Measurements from ENCODE around the gene SSR3. TPM values are rescaled to one million over a fixed set of nuclear protein-coding genes. Genes with fewer than 3 reads are reported as not detected.
"Not testable (repeated sequence)": the region's sequence is repeated elsewhere in the genome, so short reads cannot be mapped to it uniquely, and the experiment has no call there.

The SSR3 gene
- total RNA-seq, 1 experiment from 2014 or later: 177 TPM

DNA sequence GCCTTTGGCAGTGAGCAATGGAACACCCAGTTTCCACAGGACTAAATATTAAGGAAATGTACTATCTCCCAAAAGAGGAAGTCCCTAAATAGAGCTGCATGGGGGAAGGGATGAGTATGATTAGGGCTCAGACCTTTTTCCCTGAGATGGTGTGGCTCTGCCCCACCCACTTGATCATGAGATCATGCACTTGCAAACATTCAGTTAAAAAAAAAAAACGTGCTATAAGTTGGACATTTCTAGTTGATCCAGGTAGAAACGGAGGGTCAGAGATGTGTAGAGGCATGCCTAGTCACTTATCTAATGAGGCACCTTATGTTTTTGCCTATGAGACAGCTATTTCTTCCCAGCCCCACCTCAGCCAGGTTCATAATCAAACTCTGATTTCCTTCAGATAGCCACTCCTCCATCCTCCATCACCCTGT is 24.5 kb upstream of the SSR3 start:
- in situ Hi-C loops (cut with HindIII; ENCODE audit: low pct_unique_long_range_greater_than_20kb, low sequenced_read_pairs): no loop called here
- DNase-seq (ENCODE audit: low read depth): no peak

DNA sequence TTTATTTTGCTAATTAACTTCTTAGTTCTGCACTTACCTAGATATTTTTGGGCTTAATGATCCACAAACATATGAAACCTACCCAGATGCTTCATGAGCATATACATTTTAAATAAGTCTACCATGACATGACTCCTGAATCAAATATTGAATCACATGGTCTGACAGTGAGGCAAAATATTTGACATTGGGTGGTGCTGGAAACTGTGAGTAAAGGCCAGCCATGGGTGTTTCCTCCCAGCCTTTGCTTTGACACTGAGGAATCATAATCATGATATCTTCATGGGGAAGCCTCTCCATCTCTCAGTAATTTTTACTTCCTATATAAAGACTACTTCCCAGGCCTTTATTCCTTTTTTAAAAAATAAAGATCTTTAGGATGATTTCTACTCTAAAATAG is 22.8 kb upstream of the SSR3 start:
- in situ Hi-C loops (cut with HindIII; ENCODE audit: low pct_unique_long_range_greater_than_20kb, low sequenced_read_pairs): no loop called here
- no peak for DNase-seq (ENCODE audit: low read depth)

DNA sequence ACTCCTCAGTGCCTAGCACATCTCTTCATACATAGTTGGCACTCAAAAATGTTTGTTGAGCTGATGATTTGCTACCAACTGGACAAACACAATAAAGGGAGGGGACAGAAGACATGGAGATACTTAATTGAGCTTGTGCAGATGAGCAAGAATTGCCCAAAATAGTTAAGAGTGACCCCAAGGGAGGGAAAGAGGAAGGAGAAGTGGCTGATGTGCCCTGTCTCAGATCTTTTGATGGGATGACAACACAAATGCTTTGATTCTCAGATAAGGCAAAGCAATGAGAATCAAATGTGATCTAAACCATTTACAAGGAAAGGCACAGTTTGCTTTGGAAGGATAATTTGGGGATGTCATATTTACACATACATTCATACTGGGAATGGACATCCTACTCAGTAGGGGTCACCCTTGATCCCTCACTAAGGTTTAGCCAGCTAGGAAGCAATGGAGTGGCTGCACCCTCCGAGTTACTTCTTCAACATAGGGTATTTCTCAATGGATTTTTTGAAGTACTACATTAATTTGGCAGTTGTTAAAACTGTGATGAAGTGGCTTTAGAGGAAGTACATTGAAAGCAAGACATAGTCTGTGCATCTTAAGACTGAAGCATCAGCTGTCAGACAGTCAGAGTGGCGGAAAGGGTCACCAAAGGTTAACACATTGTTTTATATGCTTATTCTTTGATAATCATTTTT is 21.9 kb upstream of the SSR3 start:
- no peak for DNase-seq (ENCODE audit: low read depth)
- in situ Hi-C loops (cut with HindIII; ENCODE audit: low pct_unique_long_range_greater_than_20kb, low sequenced_read_pairs): no loop called here

DNA sequence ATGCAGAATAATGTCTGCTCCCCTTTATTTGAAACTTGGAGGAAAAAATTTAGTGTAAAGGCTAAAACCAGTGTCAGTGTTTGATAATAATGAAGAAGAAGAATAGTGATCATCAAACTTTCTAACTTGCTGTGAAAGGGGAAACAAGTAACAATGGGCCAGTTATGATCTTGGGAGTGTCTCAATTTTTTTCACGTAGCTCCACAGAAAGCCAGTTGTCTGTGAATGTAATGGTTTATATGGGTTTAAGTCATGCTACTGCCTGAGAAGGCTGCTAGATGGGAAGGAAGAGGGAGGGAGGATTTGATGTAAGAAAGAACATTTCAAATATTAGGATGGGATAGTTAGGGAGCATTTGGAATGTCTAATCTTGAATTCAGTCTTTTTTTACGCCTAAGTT is 21.1 kb upstream of the SSR3 start:
- DNase-seq (ENCODE audit: low read depth): no peak
- in situ Hi-C loops (cut with HindIII; ENCODE audit: low pct_unique_long_range_greater_than_20kb, low sequenced_read_pairs): no loop called here

DNA sequence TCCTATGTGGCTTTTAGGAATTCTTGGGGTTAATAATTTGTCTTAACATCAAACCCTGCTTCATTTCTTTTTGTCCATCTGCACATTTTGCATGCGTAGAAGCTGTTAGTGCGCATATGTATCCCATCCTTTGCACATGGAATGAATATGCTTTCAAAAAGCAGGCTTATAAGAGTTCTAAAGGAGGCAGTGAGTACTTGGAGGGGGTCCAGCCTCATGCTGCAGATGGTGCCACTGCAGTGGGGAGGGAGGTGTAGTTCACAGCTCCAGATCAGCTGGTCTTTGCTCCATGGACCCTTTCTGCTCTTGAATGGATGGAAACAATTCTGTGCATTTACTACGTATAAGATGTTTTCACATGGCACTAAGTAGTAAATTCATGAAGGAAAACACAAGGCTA is 20.7 kb upstream of the SSR3 start:
- in situ Hi-C loops (cut with HindIII; ENCODE audit: low pct_unique_long_range_greater_than_20kb, low sequenced_read_pairs): no loop called here
- DNase-seq (ENCODE audit: low read depth): no peak

DNA sequence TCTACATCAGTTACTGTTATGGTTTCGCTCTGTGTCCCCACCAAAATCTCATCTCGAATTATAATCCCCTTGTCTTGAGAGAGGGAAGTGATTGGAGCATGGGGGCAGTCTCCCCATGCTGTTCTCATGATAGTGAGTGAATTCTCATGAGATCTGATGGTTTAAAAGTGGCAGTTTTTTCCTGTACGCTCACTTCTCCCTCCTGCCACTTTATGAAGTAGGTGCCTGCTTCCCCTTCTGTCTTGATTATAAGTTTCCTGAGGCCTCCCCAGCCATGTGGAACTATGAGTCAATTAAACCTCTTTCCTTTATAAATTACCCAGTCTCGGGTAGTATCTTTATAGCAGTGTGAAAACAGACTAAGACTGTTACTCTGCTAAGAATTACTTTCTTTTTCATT is 15.0 kb upstream of the SSR3 start:
- DNase-seq (ENCODE audit: low read depth); in situ Hi-C loops (cut with HindIII; ENCODE audit: low pct_unique_long_range_greater_than_20kb, low sequenced_read_pairs): not testable (repeated sequence)

DNA sequence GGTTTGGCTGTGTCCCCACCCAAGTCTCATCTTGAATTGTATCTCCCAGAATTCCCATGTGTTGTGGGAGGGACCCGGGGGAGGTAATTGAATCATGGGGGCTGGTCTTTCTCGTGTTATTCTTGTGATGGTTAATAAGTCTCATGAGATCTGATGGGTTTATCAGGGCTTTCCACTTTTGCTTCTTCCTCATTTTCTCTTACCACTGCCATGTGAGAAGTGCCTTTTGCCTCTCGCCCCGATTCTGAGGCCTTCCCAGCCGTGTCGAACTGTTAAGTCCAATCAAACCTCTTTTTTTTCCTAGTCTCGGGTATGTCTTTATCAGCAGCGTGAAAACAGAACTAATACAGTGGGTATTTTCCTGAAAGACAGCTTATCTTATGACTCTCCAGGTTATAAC is 14.1 kb upstream of the SSR3 start:
- DNase-seq (ENCODE audit: low read depth); in situ Hi-C loops (cut with HindIII; ENCODE audit: low pct_unique_long_range_greater_than_20kb, low sequenced_read_pairs): not testable (repeated sequence)

DNA sequence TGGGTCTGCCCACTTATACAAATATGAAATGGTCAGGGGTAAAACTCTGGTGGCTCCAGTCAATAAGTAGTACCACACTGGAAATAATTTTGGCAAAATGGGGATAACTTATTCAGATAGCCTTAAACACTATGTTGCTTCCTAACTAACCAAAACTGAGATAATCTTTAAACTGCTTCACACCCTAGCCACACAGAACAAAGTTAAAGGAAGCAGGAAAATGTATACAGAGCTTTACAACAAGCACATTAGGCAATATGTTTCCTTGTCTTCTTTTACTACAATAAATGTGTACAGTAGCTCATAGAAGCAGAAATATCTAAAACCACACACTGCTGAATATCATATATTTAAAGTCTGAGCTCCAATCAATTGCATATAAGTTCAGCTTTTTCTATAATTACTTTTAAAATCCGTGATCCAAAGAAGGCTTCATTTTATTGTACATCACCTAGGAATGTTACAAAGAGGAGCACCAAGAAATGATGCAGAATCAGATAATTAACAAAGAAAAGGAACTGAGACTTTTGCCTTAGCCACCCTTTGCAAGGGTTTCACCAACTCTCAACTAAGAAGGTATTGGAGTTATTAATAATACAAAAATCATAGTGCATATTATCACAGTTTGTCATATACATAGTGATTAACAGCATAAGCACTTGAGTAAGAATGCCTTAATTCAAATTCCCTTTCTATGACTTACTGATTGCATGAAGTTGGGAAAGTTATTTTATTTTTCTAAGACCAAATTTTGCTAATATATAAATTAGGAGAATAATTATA is 9.2 kb upstream of the SSR3 start:
- no peak for DNase-seq (ENCODE audit: low read depth)
- in situ Hi-C loops (cut with HindIII; ENCODE audit: low pct_unique_long_range_greater_than_20kb, low sequenced_read_pairs): no loop called here

DNA sequence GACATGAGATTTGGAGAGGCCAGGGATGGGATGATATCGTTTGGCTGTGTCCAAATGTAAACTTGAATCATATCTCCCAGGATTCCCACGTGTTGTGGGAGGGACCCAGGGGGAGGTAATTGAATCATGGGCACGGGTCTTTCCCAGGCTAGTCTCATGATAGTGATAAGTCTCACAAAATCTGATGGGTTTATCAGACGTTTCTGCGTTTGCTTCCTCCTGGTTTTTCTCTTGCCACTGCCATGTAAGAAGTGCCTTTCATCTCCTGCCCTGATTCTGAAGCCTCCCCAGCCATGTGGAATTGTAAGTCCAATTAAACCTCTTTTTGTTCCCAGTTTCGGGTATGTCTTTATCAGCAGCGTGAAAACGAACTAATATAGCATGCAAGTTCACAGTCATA is 7.6 kb upstream of the SSR3 start:
- in situ Hi-C loops (cut with HindIII; ENCODE audit: low pct_unique_long_range_greater_than_20kb, low sequenced_read_pairs): not testable (repeated sequence)

DNA sequence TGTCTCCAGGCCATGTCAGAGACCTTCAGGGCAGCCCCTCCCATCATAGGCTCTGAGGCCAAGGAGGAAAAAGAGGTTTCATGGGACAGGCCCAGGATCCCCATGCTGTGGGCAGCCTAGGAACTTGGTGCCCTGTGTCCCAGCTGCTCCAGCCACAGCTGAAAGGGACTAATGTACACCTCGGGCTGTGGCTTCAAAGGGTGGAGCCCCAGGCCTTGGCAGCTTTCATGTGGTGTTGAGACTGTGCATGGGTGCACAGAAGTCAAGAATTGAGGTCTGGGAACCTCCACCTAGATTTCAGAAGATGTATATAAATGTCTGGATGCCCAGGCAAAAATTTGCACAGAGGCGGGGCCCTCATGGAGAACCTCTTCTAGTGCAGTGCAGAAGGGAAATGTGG is 6.6 kb upstream of the SSR3 start:
- in situ Hi-C loops (cut with HindIII; ENCODE audit: low pct_unique_long_range_greater_than_20kb, low sequenced_read_pairs): no loop called here
- no peak for DNase-seq (ENCODE audit: low read depth)

More for the DNA sequence above, 7.6 kb upstream of the SSR3 start:
- DNase-seq (ENCODE audit: low read depth): not testable (repeated sequence)

DNA sequence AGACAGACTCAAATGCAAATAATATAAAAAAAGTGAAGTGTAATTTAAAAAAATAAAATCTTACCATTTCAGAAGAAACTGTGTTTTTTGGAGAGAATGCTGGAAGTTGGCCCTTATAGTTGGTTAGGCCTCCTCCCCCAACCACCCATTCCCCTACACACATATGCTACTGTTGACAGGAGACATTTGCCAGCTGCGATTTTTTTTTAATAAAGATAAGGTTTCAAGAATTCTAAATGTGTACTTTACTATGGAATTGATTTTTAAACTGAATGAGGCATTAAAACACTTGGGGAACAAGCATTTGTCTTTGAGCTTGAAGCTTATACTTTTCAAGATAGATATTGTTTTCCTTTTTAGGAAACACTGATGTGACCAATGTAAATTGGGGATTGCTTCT is 4.4 kb upstream of the SSR3 start:
- no peak for DNase-seq (ENCODE audit: low read depth)
- in situ Hi-C loops (cut with HindIII; ENCODE audit: low pct_unique_long_range_greater_than_20kb, low sequenced_read_pairs): no loop called here

DNA sequence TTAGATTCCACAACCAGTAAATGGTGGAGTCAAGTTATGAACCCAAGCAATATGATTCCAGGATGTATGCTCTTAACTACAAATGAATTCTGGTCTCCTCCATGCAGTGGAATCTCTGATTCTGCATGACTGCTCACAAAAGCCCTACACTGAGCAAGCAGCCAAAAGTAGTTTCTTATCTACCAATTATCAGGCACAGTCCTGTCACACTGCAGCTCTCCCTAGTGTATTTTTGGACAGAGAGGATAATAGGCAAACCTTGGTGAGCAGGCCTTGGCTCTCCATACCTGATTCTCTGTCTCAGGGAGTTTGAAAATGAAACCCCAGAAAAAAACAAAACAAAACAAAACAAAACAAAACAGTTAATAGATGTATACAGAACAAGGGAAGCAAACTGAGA is 3.5 kb upstream of the SSR3 start:
- in situ Hi-C loops (cut with HindIII; ENCODE audit: low pct_unique_long_range_greater_than_20kb, low sequenced_read_pairs): no loop called here
- DNase-seq (ENCODE audit: low read depth): no peak

DNA sequence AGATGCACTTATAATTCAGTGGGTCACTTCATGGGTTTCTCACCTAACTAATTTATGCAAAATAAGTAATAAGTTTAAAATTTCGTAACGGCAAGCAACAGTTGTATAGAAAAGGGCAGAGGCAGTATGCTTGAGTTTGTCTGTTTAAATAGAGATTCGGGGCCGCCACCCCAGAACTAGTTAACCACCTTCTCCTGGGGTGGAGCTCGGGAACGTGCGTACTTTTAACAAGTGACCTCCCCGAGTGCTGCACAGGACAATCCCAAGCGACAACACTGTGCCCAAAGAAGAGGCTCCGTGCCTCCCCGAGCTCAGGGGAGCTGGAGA is 439 bp downstream of the SSR3 start:
- no peak for DNase-seq (ENCODE audit: low read depth)
- in situ Hi-C loops (cut with HindIII; ENCODE audit: low pct_unique_long_range_greater_than_20kb, low sequenced_read_pairs): no loop called here

DNA sequence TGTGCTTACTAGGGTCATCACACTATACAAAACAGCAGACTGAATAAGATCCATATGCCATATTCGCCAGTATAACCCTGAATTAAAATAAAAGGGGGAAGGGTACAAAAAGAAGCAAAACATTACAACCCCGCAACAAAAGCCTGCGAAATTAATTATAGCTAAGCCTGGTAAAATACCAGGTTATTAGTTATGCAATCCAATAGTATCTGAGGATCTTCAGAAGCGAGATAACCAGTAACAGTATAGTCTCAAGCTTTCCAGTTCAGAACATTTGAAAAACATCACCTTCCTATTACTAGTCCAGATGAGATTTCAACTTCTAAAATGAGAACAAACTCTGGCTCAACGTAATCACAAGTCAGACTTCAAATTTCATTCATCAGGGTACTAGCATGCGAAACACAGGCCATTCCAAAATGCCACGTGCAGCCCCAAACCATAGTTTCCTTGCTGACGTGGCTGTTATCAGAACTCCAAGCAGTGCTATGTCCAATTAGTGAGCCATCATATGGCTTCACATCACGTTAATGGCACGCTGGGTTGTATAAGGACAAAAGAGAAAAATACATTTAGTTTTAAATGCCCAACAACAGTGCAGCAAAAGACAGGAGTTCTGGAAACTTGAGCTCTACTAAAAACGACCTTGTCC is 1.1 kb downstream of the SSR3 start:
- in situ Hi-C loops (cut with HindIII; ENCODE audit: low pct_unique_long_range_greater_than_20kb, low sequenced_read_pairs): no loop called here
- DNase-seq (ENCODE audit: low read depth): no peak

DNA sequence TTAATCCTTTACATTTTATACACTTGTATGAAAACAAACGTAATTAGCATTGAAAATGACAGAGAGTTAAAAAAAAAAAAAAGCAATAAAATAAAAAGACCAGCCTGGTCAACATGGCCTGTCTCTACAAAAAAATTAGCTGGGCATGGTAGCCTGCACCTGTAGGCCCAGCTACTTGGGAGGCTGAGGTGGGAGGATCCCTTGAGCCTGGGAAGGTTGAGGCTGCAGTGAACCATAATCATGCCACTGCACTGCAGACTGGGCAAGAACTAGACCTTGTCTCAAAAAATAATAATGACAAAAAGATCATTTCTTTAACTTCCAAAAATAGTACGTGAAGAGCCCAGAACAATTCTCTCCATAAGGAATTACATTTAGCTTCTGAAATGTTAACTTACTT is 1.9 kb downstream of the SSR3 start:
- in situ Hi-C loops (cut with HindIII; ENCODE audit: low pct_unique_long_range_greater_than_20kb, low sequenced_read_pairs): no loop called here
- no peak for DNase-seq (ENCODE audit: low read depth)

DNA sequence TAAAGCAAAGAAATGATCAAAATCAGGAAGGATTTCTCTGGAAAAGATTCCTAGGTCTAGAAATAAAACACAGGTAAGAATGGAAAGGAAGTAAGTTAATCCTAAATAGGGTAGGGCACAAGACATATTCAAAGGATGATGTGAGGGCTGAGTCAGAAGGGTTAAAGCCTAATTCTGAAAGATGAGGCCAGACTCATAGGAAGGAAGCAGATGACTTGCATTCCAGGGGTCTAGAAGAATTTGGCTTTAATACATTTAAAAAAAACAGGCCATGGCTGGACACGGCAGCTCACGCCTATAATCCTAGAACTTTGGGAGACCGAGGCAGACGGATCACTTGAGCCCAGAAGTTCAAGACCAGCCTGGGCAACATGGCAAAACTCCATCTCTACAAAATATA is 3.2 kb downstream of the SSR3 start:
- in situ Hi-C loops (cut with HindIII; ENCODE audit: low pct_unique_long_range_greater_than_20kb, low sequenced_read_pairs): no loop called here
- no peak for DNase-seq (ENCODE audit: low read depth)

DNA sequence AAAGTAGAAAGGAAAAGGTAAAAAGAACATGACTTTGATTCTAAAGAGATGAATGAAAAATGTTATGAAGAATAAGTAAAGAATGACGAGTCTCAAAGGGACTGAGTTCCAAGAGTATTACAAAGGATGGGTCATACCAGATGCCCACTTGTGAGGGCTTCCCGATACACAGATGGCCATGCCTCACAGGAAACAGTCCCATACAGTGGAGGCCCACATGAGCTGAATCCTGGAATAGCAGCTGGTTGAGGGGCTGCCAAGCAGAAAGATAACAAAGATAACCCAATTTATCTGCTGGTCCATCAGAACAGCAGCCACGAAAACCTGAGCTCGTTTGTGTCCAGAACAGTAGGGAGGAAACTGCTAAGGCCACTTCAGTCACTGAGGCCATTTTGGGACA is 3.7 kb downstream of the SSR3 start:
- in situ Hi-C loops (cut with HindIII; ENCODE audit: low pct_unique_long_range_greater_than_20kb, low sequenced_read_pairs): no loop called here
- DNase-seq (ENCODE audit: low read depth): no peak

DNA sequence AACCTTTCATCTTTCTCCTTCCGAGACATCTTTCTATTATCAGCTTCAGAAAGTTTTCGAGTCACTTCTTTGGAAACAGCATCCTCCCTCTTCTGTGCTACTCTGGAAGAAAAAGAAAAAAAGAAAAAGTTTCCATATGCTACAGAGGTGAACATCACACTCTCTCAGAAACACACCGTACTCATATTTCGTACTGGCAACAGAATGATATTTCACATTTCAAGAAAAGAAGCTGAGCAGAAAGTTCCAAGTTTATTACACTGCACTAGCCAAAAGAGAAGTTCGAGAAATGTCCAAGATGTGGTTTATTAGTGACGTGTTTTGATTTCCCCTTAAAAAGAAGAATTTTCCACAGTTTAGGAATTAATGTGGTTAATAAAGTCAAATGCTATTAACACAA is 6.0 kb downstream of the SSR3 start:
- in situ Hi-C loops (cut with HindIII; ENCODE audit: low pct_unique_long_range_greater_than_20kb, low sequenced_read_pairs): no loop called here

DNA sequence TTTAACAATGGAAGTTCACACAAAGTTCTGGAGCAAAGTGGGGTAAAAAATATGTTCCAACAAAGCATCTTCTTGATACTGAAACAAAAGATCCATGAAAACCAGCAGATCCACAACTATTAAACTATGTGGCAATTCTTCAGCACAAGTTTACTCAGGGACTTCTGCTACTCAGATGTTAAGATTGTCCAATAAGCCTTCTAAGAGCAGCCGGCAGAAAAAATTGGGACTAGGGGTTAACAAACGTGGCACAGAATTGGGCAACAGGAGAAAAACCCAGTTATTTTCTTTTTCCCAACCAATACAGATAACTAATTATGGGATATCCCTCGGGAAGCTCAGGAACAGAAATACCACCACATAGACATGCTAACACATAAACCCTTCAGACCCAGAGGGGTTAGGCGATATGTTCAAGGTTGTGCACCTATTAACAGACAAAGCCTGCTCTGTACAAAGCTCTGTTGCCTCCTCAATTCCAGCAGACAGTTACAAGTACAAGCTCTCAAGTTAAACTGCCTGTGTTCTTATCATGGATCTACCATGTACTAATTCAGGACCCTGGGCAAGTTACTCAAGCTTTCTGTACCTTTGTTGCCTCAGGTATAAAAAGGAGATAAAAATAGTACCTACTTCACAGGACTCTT is 6.8 kb downstream of the SSR3 start:
- DNase-seq (ENCODE audit: low read depth): no peak
- in situ Hi-C loops (cut with HindIII; ENCODE audit: low pct_unique_long_range_greater_than_20kb, low sequenced_read_pairs): no loop called here

More for the DNA sequence above, 6.0 kb downstream of the SSR3 start:
- DNase-seq (ENCODE audit: low read depth): no peak
